Stimulated activated CD8-positive, alpha-beta memory T cell treated with anti-CD3 and anti-CD28 coated beads, Interleukin-7, amount 100 ng/mL, for 1 hour (primary cell): ENCODE results near the gene IFITM10.
A peak's percentile ranks its signal among the peaks of the same experiment; 100 is the strongest.

ENCODE experiments used
- DNase-seq, 2 donors: peaks; one replicate each; pipeline ENCODE4 v3.0.0-alpha.2; 2020; ENCODE audit warnings: low read depth in 2 of 2

Gene IFITM10

DNA sequence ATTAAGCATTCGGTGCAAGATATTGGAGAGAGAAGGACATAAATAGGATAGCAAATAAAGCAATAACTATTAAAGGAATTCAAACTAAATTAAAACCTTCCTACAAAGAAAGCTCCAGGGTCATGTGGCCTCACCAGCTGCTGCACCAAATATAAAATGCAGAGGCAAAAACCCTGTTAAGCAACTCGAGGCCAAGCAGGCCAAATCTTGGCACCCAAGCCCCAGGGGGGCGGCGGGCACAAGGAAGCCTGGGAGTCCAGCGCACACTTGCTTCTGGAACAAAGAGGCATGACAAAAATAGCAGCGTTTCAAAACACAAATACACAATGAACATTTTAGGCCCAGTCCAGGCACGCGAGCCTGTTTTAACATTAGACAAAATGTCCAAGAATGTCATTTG lies 32.6 kb downstream of the IFITM10 start:
- DNase-seq = no peak

- DNase-seq = no peak
Measured at GRCh38 chr11:1714908-1715885, 35.2 kb downstream of the IFITM10 start.

DNA sequence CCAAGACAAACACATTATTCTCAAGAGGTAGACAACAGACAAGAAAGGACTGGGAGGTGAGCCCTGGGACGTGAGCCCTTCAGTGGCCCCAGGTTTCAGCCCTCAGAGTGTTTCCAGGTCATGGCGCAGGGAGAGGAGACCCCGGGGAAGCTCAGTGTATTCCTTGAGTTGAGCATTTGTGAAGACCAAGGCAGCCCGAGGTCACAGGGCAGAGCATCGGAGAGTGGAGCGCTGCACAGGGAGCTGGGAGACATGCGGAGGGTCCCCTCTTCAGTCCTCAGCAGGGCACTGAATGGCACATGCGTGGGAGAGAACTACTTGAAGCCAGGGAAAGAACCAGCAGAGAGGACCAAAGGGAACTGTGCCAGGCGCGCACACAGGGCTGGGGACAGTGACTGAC lies 41.7 kb downstream of the IFITM10 start:
- no peak for DNase-seq

GRCh38 chr11:1707751-1708150 lies 42.6 kb downstream of the IFITM10 start:
- DNase-seq = no peak

DNA sequence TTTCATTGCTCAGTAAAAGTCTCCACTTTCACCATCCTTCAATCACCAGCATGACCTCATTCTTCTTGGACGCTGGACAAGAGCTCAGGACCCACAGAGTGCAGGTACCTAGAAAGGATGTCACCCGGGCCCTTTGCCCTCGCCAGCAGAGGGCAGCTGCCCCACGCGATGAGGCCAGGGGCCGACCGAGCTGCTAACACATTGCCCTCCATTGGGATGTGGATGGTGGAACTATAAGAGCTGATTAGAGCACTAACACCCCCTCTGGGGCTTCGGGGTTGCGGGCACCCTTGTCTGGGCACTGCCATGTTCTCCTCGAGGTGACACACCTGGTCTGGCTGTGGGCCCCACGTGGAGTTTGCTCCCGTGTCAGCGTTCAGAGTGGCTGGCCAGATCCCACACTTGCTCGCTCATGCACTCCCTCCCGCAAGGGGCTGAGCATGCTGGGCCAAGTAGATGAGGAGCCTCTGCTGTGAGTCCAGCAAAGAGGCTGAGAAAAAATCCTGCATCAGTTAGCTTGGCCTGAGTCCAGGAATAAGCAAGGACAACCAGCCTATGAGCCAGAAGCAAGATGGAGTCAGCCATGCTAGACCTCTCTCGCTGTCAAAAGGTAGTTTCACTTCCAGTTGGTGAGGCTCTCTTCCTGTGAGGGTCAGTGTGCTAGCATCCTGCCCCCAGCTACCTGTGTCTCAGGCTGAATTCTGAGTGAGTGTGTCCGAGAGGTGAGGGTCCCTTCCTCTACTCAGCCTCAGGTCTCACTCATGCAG lies 43.6 kb downstream of the IFITM10 start:
- no peak for DNase-seq

DNA sequence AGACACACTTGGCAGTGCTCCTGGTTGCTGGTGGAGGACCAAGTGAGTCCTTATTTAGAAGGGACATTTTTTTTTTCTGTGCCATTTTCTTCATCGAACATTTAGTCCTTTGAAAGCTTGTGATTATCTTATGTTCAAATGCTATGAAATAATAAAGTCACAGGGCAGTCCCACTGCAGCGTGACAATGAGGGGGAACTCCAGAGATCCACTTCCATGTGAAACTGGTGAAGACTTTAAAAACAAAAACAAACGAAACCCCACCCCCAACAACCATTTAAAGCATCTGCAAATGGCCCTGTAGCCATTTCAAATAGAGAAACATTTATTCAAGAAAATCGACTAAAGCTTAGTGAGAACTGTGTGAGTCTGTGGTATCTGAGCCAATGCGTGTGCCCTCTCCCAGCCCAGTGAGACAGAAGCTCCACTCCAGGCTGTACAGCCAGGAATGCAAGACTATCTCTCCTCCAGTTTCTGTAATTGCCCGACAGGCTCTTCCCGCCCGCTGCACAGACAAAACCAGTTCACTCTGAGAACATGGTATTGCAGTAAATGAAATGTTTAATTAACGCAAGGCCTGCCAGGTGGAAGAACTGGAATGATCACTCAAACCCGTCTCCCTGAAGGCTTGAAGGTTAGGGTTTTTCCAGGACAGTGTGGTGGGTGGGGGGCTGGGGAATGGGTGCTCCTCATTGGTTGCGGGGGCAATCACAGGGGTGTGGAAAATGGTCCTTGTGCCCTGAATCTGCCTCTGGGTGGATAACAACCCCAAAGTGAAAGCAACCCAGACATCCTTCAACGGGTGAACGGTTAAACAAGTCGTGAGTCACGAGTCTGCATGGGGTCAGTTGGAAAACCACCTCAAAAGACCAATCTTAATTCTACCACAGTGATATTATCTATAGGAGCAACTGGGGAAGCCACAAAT lies 45.0 kb downstream of the IFITM10 start:
- no peak for DNase-seq

- no peak for DNase-seq
Measured at GRCh38 chr11:1703146-1703545, 47.2 kb downstream of the IFITM10 start.

- DNase-seq = no peak
Measured at GRCh38 chr11:1702506-1702905, 47.9 kb downstream of the IFITM10 start.

- DNase-seq = no peak
Measured at GRCh38 chr11:1701091-1701807, 49.1 kb downstream of the IFITM10 start.

GRCh38 chr11:1699771-1700170 lies 50.6 kb downstream of the IFITM10 start:
- no peak for DNase-seq

DNA sequence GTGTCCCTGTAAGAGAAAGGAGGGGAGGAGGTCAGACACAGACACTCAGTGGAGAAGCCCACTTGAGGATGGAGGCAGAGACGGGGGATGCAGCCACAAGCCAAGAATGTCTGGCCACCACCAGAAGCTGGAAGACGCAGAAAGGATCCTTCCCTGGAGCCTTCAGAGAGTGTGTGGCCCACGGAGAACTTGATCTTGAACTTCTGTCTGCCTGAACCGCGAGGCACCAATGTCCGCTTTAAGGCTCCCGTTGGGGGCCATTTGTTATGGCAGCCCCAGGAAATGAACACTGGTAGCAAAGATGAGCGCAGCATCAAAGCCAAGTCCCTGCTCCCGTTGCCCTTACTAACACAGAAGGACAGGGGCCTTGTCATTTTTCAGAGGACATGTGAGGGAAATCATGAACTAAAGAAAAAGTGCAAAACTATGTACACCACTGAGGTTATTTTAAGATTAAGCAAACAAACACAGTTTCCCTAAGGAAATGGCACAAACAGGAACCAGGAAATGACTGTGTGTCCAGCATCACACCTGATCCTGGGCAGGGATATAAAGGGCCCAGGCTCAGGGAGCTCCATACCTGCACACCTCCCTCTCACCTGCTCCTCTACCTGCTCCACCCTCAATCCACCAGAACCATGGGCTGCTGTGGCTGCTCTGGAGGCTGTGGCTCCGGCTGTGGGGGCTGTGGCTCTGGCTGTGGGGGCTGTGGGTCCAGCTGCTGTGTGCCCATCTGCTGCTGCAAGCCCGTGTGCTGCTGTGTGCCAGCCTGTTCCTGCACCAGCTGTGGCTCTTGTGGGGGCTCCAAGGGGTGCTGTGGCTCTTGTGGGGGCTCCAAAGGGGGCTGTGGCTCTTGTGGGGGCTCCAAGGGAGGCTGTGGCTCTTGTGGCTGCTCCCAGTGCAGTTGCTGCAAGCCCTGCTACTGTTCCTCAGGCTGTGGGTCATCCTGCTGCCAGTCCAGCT lies 53.5 kb downstream of the IFITM10 start, which contains the start of gene KRTAP5-6:
TSS of gene KRTAP5-6 (plus strand) at position 588 of the 963 bp plus-strand sequence. CDS start at position 639, 51 bp downstream.
- no peak for DNase-seq

GRCh38 chr11:1695548-1696108 lies 54.8 kb downstream of the IFITM10 start:
- no peak for DNase-seq

- no peak for DNase-seq
Measured at GRCh38 chr11:1694846-1695547, 55.4 kb downstream of the IFITM10 start.

DNA sequence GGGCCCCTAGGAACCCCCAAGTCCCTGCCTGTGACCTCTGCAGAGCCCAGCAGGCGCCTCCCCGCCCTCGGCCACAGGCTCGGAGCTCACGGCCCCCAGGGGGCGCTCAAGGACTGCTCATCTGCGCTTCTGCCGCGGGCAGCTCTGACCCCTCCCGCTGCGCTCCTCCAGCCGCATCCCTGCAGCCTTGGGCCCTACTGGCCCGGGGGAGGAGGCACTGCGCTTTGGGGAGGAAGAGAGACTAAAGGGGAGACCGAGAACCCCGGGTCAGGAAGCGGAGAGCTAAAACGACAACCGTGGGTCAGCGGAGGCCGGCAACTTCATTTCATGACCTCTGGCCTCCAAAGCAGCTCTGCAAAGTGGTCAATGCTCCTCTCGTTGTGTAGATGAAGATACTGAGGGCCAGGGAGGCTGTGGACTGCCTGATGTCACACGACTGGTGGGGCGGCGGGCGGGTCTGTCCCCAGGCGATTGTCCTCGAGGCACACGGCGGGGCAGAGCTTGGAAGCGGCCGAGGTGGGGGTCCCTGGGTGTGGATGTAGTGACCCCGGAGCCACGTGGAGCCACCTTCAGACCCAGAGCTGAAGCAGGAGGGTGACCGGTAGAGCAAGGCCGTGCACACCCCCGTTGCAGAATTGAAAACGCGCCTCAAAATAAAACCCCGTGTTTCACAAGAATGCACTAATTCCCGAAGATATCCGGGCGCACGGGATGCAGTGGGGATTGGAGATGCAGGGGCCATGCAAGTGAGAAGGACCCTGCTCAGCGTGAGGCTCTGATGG lies 56.1 kb downstream of the IFITM10 start:
- peak; percentile 54 to 68 for DNase-seq

- DNase-seq = peak; percentile 45 to 64
Measured at GRCh38 chr11:1693327-1694063, 56.9 kb downstream of the IFITM10 start.

GRCh38 chr11:1692708-1693326 lies 57.6 kb downstream of the IFITM10 start:
- DNase-seq = no peak
